ENCODE measurements around the gene TMEM144.

DNA sequence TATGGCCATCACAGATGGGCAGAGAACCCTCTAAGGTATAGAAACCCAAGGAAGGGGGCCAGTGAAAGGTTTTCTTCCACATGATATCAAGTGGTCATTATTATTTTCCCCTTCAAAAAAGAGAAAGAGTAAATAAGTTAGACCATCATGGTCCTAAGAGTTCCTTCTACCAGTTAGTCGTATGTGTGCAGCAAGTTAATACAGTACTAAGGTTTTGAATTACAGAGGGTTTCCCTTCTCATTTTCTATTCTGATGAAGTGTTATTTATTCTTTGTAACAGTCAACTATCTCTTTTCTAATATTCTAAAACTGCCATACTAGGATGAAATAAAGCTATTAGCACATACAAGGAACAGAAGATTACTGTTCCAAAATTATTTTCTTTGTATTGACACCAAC lies 94.4 kb downstream of the TMEM144 start:
- TF ChIP-seq, protein P1, sequence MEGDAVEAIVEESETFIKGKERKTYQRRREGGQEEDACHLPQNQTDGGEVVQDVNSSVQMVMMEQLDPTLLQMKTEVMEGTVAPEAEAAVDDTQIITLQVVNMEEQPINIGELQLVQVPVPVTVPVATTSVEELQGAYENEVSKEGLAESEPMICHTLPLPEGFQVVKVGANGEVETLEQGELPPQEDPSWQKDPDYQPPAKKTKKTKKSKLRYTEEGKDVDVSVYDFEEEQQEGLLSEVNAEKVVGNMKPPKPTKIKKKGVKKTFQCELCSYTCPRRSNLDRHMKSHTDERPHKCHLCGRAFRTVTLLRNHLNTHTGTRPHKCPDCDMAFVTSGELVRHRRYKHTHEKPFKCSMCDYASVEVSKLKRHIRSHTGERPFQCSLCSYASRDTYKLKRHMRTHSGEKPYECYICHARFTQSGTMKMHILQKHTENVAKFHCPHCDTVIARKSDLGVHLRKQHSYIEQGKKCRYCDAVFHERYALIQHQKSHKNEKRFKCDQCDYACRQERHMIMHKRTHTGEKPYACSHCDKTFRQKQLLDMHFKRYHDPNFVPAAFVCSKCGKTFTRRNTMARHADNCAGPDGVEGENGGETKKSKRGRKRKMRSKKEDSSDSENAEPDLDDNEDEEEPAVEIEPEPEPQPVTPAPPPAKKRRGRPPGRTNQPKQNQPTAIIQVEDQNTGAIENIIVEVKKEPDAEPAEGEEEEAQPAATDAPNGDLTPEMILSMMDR (IDR thresholded peaks at IDR 0.05): no peak
- TF ChIP-seq EP300 (IDR thresholded peaks at IDR 0.05) (no peak), POLR2AphosphoS5 (IDR thresholded peaks at IDR 0.05) (no peak)

Measured in upper lobe of left lung (tissue), 4 donors.